Measurements from ENCODE around the gene TCP11L2.

Gene TCP11L2

GRCh38 chr12:106327309-106327869 is 24.9 kb downstream of the TCP11L2 start:
- no peaks in the 10 kb centered on the region for H3K9me3 ChIP-seq (ENCODE audit: insufficient read depth, low read length)
- no peaks in the 10 kb centered on the region for H3K27me3 ChIP-seq (ENCODE audit: low read depth, low read length)
- no peaks in the 10 kb centered on the region for H3K79me2 ChIP-seq (ENCODE audit: low read length)
- no peaks in the 10 kb centered on the region for H4K20me1 ChIP-seq (ENCODE audit: insufficient read depth, low read length)
- H3K4me2 ChIP-seq (ENCODE audit: low read length): no peak overlapping the region
- no peak overlapping the region for H3K27ac ChIP-seq (ENCODE audit: low read length)
- H3K9ac ChIP-seq (ENCODE audit: low read length): no peak overlapping the region
- H3K4me1 ChIP-seq (ENCODE audit: low read length): no peaks in the 10 kb centered on the region
- no peak overlapping the region for H2AFZ ChIP-seq (ENCODE audit: low read depth, low read length)
- H3K4me3 ChIP-seq (ENCODE audit: low read length): no peak overlapping the region
- H3K36me3 ChIP-seq (replicated peaks; ENCODE audit: low read depth, low read length): no peaks in the 10 kb centered on the region
- no peak for TF ChIP-seq CTCF (IDR thresholded peaks at IDR 0.05; ENCODE audit: low read depth, low read length)

- H3K27me3 ChIP-seq (ENCODE audit: low read depth, low read length): no peaks in the 10 kb centered on the region
- no peaks in the 10 kb centered on the region for H3K36me3 ChIP-seq (replicated peaks; ENCODE audit: low read depth, low read length)
- H2AFZ ChIP-seq (ENCODE audit: low read depth, low read length): no peak overlapping the region
- 0 out of 2 replicates have a peak, but pooled peaks cover 2% of the 10 kb centered on the region for H3K4me1 ChIP-seq (ENCODE audit: low read length)
- no peaks in the 10 kb centered on the region for H4K20me1 ChIP-seq (ENCODE audit: insufficient read depth, low read length)
- H3K4me3 ChIP-seq (ENCODE audit: low read length): no peak overlapping the region
- no peak overlapping the region for H3K4me2 ChIP-seq (ENCODE audit: low read length)
- TF ChIP-seq CTCF (IDR thresholded peaks at IDR 0.05; ENCODE audit: low read depth, low read length) (no peak), EZH2phosphoT487 (IDR thresholded peaks at IDR 0.05; ENCODE audit: low read depth) (no peak)
- H3K9me3 ChIP-seq (ENCODE audit: insufficient read depth, low read length): no peaks in the 10 kb centered on the region
- H3K79me2 ChIP-seq (ENCODE audit: low read length): no peaks in the 10 kb centered on the region
- H3K27ac ChIP-seq (ENCODE audit: low read length): no peak overlapping the region
- H3K9ac ChIP-seq (ENCODE audit: low read length): no peak overlapping the region
These were observed 26.2 kb downstream of the TCP11L2 start for GRCh38 chr12:106328735-106329134.

- H2AFZ ChIP-seq (ENCODE audit: low read depth, low read length): no peak overlapping the region
- 0 out of 2 replicates have a peak, but pooled peaks cover 4% of the 10 kb centered on the region for H3K4me1 ChIP-seq (ENCODE audit: low read length)
- H3K27ac ChIP-seq (ENCODE audit: low read length): no peak overlapping the region
- no peaks in the 10 kb centered on the region for H3K79me2 ChIP-seq (ENCODE audit: low read length)
- no peak overlapping the region for H3K9ac ChIP-seq (ENCODE audit: low read length)
- no peak overlapping the region for H3K4me3 ChIP-seq (ENCODE audit: low read length)
- H3K4me2 ChIP-seq (ENCODE audit: low read length): no peak overlapping the region
- H3K9me3 ChIP-seq (ENCODE audit: insufficient read depth, low read length): no peaks in the 10 kb centered on the region
- TF ChIP-seq EZH2phosphoT487 (IDR thresholded peaks at IDR 0.05; ENCODE audit: low read depth): no peak
- TF ChIP-seq CTCF (IDR thresholded peaks at IDR 0.05; ENCODE audit: low read depth, low read length): no peak
- H3K36me3 ChIP-seq (replicated peaks; ENCODE audit: low read depth, low read length): no peaks in the 10 kb centered on the region
- no peaks in the 10 kb centered on the region for H3K27me3 ChIP-seq (ENCODE audit: low read depth, low read length)
- H4K20me1 ChIP-seq (ENCODE audit: insufficient read depth, low read length): no peaks in the 10 kb centered on the region
These were observed 26.9 kb downstream of the TCP11L2 start for GRCh38 chr12:106329231-106329982.

- Histone ChIP-seq H4K20me1 (ENCODE audit: insufficient read depth, low read length) (no peaks in the 10 kb centered on the region), H3K9me3 (ENCODE audit: insufficient read depth, low read length) (no peaks in the 10 kb centered on the region), H3K36me3 (replicated peaks; ENCODE audit: low read depth, low read length) (no peaks in the 10 kb centered on the region), H3K4me2 (ENCODE audit: low read length) (no peak overlapping the region), H3K4me3 (ENCODE audit: low read length) (no peak overlapping the region), H3K27ac (ENCODE audit: low read length) (no peak overlapping the region), H3K27me3 (ENCODE audit: low read depth, low read length) (peaks cover 6% of the 10 kb centered on the region; the same call in 1 of the 2 replicates), H2AFZ (ENCODE audit: low read depth, low read length) (no peak overlapping the region), H3K4me1 (ENCODE audit: low read length) (0 out of 2 replicates have a peak, but pooled peaks cover 4% of the 10 kb centered on the region), H3K79me2 (ENCODE audit: low read length) (no peaks in the 10 kb centered on the region), H3K9ac (ENCODE audit: low read length) (no peak overlapping the region)
- TF ChIP-seq CTCF (IDR thresholded peaks at IDR 0.05; ENCODE audit: low read depth, low read length): no peak
- TF ChIP-seq EZH2phosphoT487 (IDR thresholded peaks at IDR 0.05; ENCODE audit: low read depth): no peak
These were observed 29.1 kb downstream of the TCP11L2 start for GRCh38 chr12:106331599-106331998.
